Naive B cell (primary cell): Measurements from ENCODE around the gene MSH6. TPM values are rescaled to one million over a fixed set of nuclear protein-coding genes. Genes with fewer than 3 reads are reported as not detected.
A peak's percentile ranks its signal among the peaks of the same experiment; 100 is the strongest.

ENCODE experiments used
- ATAC-seq, 2 donors: fragments of 150-1000 bp; cut with Tn5 transposase; 2 replicates each; pipeline ENCODE4 v1.10.0; 2021; ENCODE audit warnings: low read depth in 2 of 2, mild to moderate bottlenecking in 2 of 2, moderate library complexity in 2 of 2
- DNase-seq: peaks from one replicate; pipeline ENCODE4 v3.0.0; 2022
- H3K27ac Mint-ChIP-seq, 6 donors: one replicate each; pipeline ENCODE4 v1.8.0; 2020 to 2022; ENCODE audit warnings: mild to moderate bottlenecking in 6 of 6, mixed read lengths in 6 of 6, moderate library complexity in 5 of 6, inconsistent platforms in 2 of 6
- H3K27me3 Mint-ChIP-seq, 3 donors: one replicate each; pipeline ENCODE4 v1.8.0; 2021 to 2022; ENCODE audit warnings: mixed read lengths in 3 of 3, mild to moderate bottlenecking in 1 of 3
- H3K36me3 Mint-ChIP-seq, 2 donors: one replicate each; pipeline ENCODE4 v1.8.0; 2020 to 2022; ENCODE audit warnings: mixed read lengths in 2 of 2, inconsistent platforms in 1 of 2, mild to moderate bottlenecking in 1 of 2
- H3K4me1 Mint-ChIP-seq, 3 donors: one replicate each; pipeline ENCODE4 v1.8.0; 2020 to 2022; ENCODE audit warnings: mixed read lengths in 3 of 3, inconsistent platforms in 1 of 3, mild to moderate bottlenecking in 1 of 3, moderate library complexity in 1 of 3
- H3K4me3 Mint-ChIP-seq, 8 donors: one replicate each; pipeline ENCODE4 v1.8.0; 2020 to 2022; ENCODE audit warnings: mild to moderate bottlenecking in 8 of 8, mixed read lengths in 8 of 8, moderate library complexity in 8 of 8, inconsistent platforms in 2 of 8
- H3K9me3 Mint-ChIP-seq, 7 donors: one replicate each; pipeline ENCODE4 v1.8.0; 2020 to 2022; ENCODE audit warnings: mixed read lengths in 7 of 7, mild to moderate bottlenecking in 5 of 7, inconsistent platforms in 2 of 7, moderate library complexity in 1 of 7
- polyA plus RNA-seq, 6 donors: library from polyadenylated mRNA; unstranded; fragments of 300-500 nt; fragmentation: Illumina TruSeq; gene quantifications; one replicate each; pipeline ENCODE4 v1.2.3, GENCODE V29; 2021; ENCODE audit warnings: low read depth in 6 of 6

MSH6 gene
- polyA plus RNA-seq, 6 donors from 2014 or later: 10.5 to 30.1 (median 15.3) TPM

DNA sequence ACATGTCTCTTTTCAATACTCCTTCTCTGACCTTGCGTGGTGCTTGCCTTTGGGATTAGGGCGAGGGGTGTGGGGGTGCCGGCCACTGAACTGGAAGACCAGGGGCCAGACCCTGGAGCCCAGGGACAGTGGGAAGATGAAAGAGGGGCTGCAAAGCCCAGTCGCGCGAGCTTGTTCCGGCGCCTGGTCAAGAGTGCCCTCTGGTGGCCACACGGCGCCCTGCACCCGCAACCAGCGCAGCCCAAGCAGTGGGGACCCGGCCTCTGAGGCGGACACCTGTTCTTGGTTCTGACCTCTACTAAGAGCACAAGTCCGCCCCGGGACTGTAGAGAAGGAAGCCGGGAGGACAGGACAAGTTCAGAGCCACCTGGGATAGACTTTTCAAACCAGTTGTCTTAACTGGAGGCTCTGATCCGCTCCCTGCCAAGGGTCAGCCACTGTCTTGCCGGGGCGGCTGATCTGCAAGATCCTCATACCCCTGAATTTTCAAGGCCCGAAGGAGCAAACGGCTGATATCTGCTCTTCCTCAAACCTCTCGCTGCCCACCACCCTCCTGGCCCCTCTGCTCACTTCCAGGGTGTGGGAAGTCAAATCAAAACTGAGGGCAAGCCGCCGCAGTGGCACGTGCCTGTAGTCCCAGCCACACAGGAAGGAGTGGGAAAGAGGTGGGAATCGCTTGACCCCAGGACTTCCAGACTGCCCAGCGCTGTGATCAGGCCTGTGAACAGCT, 14.9 kb upstream of the MSH6 start:
- Mint-ChIP-seq H3K36me3 (no peaks in the 10 kb centered on the region), H3K27ac (peak overlapping the region in 4 of 6 donors; percentile 5 to 82 (median 42)), H3K4me1 (peaks cover 0 to 15% (median 5%) of the 10 kb centered on the region in 3 donors), H3K27me3 (no peaks in the 10 kb centered on the region), H3K4me3 (peak overlapping the region in 3 of 8 donors; percentile 10 to 76 (median 49)), H3K9me3 (peaks cover 0 to 2% (median 0%) of the 10 kb centered on the region in 7 donors)
- ATAC-seq: peak; percentile 79 to 86
- peak; percentile 71 for DNase-seq

DNA sequence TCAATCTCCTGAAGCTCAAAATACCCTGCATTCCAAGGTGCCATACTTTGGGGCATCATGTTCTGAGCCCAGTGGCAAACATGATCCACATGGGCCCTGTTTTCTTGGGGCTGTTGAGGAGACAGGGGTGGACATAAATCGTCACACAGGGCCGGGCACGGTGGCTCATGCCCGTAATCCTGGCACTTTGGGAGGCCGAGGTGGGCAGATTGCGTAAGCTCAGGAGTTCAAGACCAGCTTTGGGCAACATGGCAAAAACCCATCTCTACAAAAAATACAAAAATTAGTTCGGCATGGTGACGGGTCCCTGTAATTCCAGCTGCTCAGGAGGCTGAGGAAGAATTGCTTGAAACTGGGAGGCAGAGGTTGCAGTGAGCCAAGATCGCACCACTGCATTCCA, 13.6 kb upstream of the MSH6 start:
- no peaks in the 10 kb centered on the region for H3K36me3 Mint-ChIP-seq
- ATAC-seq (no peak), DNase-seq (no peak)
- peaks cover 0 to 2% (median 0%) of the 10 kb centered on the region in 7 donors for H3K9me3 Mint-ChIP-seq
- no peak overlapping the region for H3K27ac Mint-ChIP-seq
- H3K4me1 Mint-ChIP-seq: peaks cover 0 to 15% (median 5%) of the 10 kb centered on the region in 3 donors
- H3K27me3 Mint-ChIP-seq: no peaks in the 10 kb centered on the region
- H3K4me3 Mint-ChIP-seq: no peak overlapping the region

DNA sequence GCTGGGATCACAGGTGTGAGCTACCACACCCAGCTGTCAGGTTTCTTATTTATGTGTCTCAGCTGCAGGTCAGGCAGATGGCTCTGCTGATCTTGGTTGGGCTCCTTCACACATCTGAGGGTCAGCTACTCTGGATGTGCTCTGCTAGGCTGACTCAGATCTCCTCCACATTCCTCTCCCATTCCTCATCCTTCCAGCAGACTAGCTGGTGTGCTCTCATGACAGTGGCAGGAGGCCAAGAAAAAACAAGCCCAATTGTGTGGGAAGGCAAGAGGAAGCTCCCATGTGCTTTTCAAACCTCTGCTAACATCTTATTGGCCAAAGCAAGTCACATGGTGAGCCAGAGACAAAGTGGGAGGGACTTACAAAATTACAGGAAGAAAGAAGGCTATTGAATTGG, 11.7 kb upstream of the MSH6 start:
- Mint-ChIP-seq H3K27me3 (no peaks in the 10 kb centered on the region), H3K4me3 (no peak overlapping the region), H3K9me3 (peaks cover 0 to 2% (median 0%) of the 10 kb centered on the region in 7 donors), H3K27ac (peak overlapping the region in 1 of 6 donors; percentile 45), H3K36me3 (no peaks in the 10 kb centered on the region), H3K4me1 (peaks cover 0 to 15% (median 5%) of the 10 kb centered on the region in 3 donors)
- ATAC-seq (no peak), DNase-seq (no peak)

DNA sequence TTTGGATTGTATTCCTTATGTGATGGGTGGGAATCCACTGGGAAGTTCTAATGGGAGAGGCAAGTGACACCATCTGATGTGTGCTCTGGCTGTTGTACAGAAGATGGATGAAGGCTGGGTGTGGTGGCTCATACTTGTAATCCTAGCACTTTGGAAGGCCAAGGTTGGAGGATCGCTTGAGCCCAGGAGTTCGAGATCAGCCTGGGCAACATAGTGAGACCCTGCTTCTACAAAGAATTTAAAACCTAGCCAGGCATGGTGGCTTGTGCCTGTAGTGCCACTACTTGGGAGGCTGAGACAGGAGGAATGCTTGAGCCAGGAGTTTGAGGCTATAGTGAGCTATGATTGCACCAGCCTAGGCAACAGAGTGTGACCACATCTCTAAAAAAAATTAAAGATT, 10.6 kb upstream of the MSH6 start:
- Mint-ChIP-seq H3K36me3 (no peaks in the 10 kb centered on the region), H3K27ac (peak overlapping the region in 1 of 6 donors; percentile 88), H3K9me3 (peaks cover 0 to 2% (median 0%) of the 10 kb centered on the region in 7 donors), H3K4me1 (peaks cover 0 to 15% (median 5%) of the 10 kb centered on the region in 3 donors), H3K27me3 (no peaks in the 10 kb centered on the region), H3K4me3 (no peak overlapping the region)
- ATAC-seq (no peak), DNase-seq (no peak)

DNA sequence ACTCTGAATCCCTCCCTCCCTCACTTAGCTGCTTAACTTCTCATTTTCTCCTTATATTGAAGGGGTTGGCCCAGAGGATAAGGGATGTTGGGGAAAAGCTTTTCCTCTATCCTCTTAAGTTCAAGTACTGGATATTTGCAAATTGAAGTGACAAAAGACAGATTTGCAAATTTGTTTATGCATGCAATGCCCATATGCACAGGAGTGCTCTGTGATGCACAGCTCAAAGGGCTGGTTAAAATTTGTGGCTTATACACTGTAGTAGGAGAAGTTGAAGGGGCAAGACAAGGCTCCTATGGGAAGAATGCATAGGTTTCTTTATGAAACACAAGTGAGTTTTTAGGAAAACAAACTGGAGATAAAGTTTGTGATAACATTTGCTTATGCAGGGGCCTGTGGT, 8.4 kb upstream of the MSH6 start:
- DNase-seq: no peak
- Mint-ChIP-seq H3K4me3 (no peak overlapping the region), H3K27me3 (no peaks in the 10 kb centered on the region), H3K4me1 (peaks cover 0 to 5% (median 0%) of the 10 kb centered on the region in 3 donors), H3K36me3 (no peaks in the 10 kb centered on the region), H3K27ac (no peak overlapping the region), H3K9me3 (peaks cover 0 to 2% (median 0%) of the 10 kb centered on the region in 7 donors)
- ATAC-seq: no peak

DNA sequence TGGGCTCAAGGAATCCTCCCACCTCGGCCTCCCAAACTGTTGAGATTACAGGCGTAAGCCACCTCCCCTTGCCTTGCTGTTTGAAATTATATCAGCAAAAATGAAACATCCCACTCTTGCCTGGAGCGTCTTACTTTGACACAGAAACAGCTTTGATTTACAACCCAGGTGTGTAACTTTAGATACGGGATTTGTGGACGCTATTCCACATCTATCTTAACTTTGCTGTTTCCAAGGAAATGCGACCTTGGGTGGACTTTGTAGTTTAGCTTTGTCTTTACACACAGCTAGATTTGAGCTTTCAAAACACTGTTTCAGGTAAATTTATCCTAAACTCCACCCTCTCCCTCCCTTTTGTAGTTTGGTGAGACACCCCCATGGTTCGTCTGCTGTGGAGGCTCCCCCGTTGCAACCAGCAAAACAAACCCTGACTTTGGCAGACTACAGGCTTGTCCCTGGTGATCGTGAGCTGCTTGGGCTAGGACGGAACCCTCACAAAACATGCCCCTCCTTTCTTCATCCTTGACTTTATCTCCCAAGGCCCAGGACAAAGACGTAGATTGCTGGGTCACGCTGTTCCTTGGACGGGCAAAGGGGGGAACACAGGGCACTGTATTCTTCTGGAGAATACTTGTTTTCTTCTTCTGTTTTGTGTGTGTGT, 5.5 kb upstream of the MSH6 start:
- H3K36me3 Mint-ChIP-seq: no peaks in the 10 kb centered on the region
- DNase-seq (no peak), ATAC-seq (no peak)
- H3K4me1 Mint-ChIP-seq: peaks cover 0 to 3% (median 0%) of the 10 kb centered on the region in 3 donors
- H3K9me3 Mint-ChIP-seq: no peaks in the 10 kb centered on the region
- peak overlapping the region in 2 of 6 donors; percentile 14 to 53 for H3K27ac Mint-ChIP-seq
- no peaks in the 10 kb centered on the region for H3K27me3 Mint-ChIP-seq
- no peak overlapping the region for H3K4me3 Mint-ChIP-seq

DNA sequence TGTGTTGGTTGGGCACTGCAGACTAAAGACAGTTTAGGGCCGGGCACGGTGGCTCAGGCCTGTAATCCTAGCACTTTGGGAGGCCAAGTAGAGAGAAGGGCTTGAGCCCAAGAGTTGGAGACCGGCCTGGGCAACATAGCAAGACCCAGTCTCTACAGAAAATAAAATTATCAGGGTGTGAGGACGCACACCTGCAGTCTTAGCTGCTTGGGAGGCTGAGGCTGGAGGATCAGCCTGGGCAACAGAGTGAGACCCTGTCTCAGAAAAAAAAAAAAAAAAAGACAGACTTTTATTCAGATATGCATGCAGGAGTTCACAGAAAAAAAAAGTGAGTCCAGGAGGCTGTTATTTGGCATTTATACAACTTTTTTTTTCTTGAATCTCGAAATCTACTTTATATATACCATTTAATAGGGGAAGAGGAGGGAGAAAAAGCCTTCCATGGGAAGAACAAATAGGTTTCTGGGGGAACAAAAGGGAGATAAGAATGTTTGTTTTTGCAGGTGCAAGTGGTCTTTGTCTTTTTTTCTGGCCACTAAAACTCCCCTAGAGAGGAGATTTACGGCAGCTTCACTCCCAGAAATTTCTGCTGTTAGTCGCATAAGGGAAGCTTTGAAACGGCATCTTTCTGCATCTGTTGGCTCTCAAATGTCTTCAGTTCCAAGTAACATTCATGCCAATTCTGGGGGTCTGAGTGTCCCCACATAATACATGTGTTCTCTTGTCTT, 4.1 kb upstream of the MSH6 start:
- no peak for ATAC-seq
- no peak for DNase-seq
- no peaks in the 10 kb centered on the region for H3K9me3 Mint-ChIP-seq
- H3K36me3 Mint-ChIP-seq: no peaks in the 10 kb centered on the region
- peaks cover 0 to 6% (median 3%) of the 10 kb centered on the region in 3 donors for H3K4me1 Mint-ChIP-seq
- H3K27me3 Mint-ChIP-seq: no peaks in the 10 kb centered on the region
- H3K27ac Mint-ChIP-seq: peak overlapping the region in 1 of 6 donors; percentile 21
- peak overlapping the region in 1 of 8 donors; percentile 33 for H3K4me3 Mint-ChIP-seq

DNA sequence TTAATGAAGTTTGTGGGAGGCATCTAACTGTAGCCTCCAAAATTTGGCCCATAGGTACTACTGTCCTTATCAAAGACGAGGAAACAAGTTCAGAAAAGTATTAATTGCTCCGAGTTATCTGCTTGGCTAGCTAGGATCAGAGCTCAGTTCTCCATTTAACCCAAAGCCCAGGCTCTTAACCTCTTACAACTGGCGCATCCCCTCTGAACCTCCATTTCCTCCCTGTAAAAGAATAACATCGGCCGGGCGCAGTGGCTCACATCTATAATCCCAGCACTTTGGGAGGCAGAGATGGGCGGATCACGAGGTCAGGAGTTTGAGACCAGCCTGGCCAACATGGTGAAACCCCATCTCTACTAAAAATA, 3.5 kb upstream of the MSH6 start:
- DNase-seq: no peak
- ATAC-seq: no peak
- Mint-ChIP-seq H3K36me3 (no peaks in the 10 kb centered on the region), H3K27ac (no peak overlapping the region), H3K4me1 (peaks cover 0 to 8% (median 7%) of the 10 kb centered on the region in 3 donors), H3K4me3 (peak overlapping the region in 1 of 8 donors; percentile 33), H3K9me3 (no peaks in the 10 kb centered on the region), H3K27me3 (no peaks in the 10 kb centered on the region)

DNA sequence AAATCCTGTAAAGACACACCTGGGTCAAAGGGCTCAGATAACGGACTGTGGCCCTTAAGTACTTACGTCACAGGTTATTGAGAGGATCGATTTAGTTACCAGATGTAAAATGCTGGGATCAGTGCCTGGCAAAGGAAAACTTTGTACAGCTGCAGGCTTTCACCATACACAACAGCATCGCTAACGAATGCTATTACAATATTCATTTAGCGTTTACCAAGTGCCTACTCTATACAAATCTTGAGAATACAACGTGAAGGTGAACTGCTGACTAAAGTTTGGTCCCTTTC, 619 bp upstream of the MSH6 start:
- peak overlapping the region; percentile 88 to 93 (median 90) for H3K4me3 Mint-ChIP-seq
- H3K36me3 Mint-ChIP-seq: no peaks in the 10 kb centered on the region
- H3K27ac Mint-ChIP-seq: peak overlapping the region in 5 of 6 donors; percentile 36 to 90 (median 89)
- ATAC-seq: peak; percentile 0 to 2
- DNase-seq: no peak
- no peaks in the 10 kb centered on the region for H3K9me3 Mint-ChIP-seq
- peaks cover 16 to 31% (median 18%) of the 10 kb centered on the region in 3 donors for H3K4me1 Mint-ChIP-seq
- no peaks in the 10 kb centered on the region for H3K27me3 Mint-ChIP-seq

DNA sequence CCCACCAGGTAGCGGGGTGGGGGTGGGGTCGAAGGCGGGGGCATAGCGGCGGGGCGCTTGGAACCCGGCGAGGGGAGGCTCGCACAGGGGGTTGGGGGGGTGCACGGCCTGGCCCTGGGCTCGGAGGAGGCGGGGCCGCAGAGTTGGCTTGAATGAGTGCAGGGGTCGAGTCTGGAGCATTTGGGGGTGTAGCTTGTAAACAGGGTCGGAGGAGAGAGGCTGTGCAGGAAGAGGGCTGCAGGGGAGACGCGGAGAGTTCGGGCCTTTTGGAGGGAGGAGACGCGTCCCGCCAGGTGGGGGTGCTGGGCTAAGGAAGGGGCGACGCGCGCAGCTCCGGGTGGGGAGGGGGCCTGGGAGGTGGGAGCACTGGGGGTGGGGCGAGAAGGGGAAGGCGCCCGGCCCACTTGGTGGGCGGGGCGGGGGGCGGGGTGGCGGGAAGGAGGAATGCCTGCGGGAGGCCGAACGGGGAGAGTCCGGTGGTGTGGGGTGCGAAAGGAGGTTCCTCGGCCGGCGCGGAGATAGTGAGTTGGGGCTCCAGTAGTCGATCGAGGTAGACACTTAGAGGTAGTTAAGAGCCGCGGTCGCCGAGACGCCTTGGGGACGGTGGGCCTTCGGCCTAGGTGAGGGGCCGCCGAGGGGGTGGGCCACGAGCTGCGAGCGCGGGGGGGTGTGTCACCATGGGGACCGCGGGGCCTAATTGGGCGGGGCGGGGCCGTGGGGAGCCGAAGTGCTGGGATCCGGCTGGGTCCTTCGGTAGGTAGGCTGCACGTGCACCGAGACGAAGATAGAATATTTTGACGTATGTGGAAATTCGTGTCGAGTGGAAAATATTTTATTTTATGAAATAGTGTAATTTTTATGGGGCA, 774 bp downstream of the MSH6 start:
- H3K4me1 Mint-ChIP-seq: peaks cover 16 to 31% (median 18%) of the 10 kb centered on the region in 3 donors
- no peaks in the 10 kb centered on the region for H3K9me3 Mint-ChIP-seq
- peak; percentile 39 to 41 for ATAC-seq
- H3K4me3 Mint-ChIP-seq: peak overlapping the region; percentile 90 to 97 (median 92)
- DNase-seq: peak; percentile 68
- peak overlapping the region; percentile 61 to 98 (median 92) for H3K27ac Mint-ChIP-seq
- H3K36me3 Mint-ChIP-seq: no peaks in the 10 kb centered on the region
- H3K27me3 Mint-ChIP-seq: no peaks in the 10 kb centered on the region

DNA sequence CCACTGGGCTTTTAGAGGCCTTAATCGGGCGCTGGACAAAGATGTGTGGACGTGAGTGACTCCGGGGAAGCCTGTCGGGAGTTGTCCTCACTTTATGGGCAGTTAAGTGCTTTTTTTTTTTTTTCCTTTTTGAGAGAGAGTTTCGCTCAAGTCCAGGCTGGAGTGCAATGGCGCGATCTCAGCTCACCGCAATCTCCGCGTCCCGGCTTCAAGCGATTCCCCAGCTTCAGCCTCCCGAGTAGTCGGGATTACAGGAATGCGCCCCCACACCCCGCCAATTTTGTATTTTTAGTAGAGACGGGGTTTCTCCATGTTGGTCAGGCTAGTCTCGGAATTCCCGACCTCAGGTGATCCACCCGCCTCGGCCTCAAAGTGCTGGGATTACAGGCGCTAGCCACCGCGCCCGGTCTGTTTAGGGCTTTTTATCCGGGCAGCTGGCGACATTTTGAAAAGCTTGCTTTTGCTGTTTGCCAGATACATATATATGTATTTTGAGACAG, 1.5 kb downstream of the MSH6 start:
- DNase-seq (no peak), ATAC-seq (no peak)
- Mint-ChIP-seq H3K4me3 (peak overlapping the region; percentile 90 to 97 (median 92)), H3K9me3 (no peaks in the 10 kb centered on the region), H3K27me3 (no peaks in the 10 kb centered on the region), H3K36me3 (no peaks in the 10 kb centered on the region), H3K27ac (peak overlapping the region in 5 of 6 donors; percentile 61 to 95 (median 90)), H3K4me1 (peaks cover 16 to 33% (median 18%) of the 10 kb centered on the region in 3 donors)

DNA sequence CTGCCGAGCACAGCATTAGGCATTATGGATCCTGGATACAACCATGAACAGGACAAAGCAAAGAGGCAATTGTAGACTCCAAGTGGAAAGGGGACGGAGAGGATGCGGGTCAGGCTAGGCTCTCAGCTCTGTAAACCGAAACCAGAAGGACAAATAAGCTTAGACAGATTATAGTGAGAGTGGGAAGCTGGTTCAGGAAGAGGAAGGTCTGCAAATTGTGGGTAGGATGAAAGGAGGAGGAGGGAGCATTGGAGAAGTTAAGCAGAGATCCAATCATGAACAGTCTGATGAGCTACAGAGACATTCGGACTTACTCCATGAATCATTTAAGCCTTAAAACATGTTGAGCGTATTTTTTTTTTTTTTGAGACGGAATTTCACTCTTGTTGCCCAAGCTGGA, 3.0 kb downstream of the MSH6 start:
- Mint-ChIP-seq H3K27ac (peak overlapping the region in 3 of 6 donors; percentile 5 to 88 (median 6)), H3K27me3 (no peaks in the 10 kb centered on the region), H3K36me3 (peaks cover 0 to 3% of the 10 kb centered on the region in 2 donors), H3K9me3 (no peaks in the 10 kb centered on the region), H3K4me1 (peaks cover 20 to 35% (median 21%) of the 10 kb centered on the region in 3 donors), H3K4me3 (peak overlapping the region in 6 of 8 donors; percentile 10 to 91 (median 80))
- ATAC-seq (no peak), DNase-seq (no peak)
